CD4-positive, alpha-beta T cell treated with Interleukin-4 for 4 hours (primary cell): ENCODE data around the gene DCAKD.

Source experiments
- DNase-seq: peaks from one replicate; pipeline ENCODE4 v3.0.0-alpha.2; 2020

Gene DCAKD

DNA sequence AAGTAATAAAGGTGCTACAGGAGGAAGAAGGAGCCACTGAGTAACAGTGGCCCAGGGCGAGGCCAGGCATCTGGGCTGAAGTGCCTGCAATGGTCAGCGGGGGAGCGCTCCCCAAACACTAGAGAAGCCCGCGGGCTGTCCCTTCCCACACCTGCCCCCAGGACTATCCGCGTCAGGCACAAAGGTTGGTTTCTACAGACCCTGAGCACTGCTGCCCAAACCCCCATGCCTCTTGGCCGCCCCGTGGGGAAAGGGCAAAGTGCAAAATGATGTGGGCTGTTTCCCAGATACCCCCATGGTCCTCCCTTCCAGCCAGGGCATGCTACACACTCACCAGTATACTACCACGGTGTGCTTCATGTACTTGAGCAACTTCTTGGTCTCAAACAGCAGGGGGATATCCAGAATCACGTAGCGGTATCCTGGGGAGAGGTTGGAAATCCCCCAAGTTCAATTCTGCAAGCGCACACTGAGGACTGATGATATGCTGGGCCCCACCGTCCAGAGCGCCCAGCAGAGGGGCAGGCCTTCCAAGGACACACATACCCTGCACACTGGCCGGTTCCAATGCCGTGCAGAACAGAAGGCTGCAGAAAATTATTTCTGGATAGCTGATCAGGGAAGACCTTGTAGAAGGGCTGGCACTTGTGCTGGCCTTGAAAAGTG is 21.5 kb downstream of the DCAKD start:
- no peak for DNase-seq

DNA sequence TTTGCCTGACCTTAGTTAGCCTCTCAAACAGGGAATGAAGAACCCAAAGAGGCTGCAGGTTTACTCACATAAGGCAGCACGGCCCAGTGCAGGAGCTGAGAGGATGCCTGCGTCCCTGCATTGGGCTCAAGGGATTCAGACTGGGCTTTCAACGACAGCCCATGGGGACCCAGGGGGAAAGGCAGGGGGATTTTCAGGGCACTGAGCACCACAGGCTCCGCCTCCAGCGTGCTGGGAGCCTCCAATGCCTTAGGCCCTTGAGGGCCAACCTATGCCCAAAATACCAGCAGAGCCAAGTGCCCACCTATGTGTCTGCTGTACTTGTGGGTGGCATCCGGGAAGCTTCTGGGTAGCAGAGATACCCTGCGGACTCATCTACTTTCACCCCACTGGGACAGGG is 22.3 kb downstream of the DCAKD start:
- DNase-seq: no peak

GRCh38 chr17:45022655-45023339 is 28.6 kb downstream of the DCAKD start:
- no peak for DNase-seq

- no peak for DNase-seq
Observed at GRCh38 chr17:45022288-45022648, 29.2 kb downstream of the DCAKD start.

DNA sequence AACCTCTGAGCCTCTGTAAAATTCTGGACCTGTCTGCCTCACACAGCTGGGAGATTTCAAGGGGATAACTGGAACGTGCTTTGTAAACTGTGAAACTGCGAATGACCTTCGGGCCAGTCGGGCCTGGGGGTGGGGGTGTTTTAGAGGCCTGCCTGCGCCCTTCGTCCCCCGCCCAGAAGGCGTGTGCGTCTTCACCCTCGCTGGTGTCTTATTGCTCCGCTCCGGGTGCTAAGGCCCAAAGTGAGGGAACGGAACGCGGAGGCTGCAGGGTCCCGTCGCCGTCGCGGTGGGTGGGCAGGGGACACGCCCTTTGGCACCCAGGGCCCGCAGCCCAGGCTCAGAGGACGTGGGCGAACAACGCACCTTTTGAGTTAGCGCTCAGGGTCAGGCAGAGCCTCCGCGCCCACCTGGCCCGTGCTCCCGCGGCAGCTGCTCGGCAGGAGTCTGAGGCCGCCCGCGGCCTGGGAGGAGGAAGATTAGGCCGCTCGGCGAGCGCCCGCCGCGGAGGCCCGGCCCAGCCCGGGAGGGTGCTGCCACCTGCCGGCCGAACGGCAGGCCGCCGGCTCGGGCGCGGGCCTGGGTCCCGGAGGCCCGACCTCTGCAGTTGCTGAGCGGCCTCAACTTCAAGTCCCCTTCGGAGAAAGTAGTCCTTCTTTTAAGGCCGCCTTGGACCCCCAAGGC is 29.7 kb downstream of the DCAKD start:
- peak; percentile 34 for DNase-seq

- no peak for DNase-seq
Observed at GRCh38 chr17:45020354-45021138, 30.9 kb downstream of the DCAKD start.

DNA sequence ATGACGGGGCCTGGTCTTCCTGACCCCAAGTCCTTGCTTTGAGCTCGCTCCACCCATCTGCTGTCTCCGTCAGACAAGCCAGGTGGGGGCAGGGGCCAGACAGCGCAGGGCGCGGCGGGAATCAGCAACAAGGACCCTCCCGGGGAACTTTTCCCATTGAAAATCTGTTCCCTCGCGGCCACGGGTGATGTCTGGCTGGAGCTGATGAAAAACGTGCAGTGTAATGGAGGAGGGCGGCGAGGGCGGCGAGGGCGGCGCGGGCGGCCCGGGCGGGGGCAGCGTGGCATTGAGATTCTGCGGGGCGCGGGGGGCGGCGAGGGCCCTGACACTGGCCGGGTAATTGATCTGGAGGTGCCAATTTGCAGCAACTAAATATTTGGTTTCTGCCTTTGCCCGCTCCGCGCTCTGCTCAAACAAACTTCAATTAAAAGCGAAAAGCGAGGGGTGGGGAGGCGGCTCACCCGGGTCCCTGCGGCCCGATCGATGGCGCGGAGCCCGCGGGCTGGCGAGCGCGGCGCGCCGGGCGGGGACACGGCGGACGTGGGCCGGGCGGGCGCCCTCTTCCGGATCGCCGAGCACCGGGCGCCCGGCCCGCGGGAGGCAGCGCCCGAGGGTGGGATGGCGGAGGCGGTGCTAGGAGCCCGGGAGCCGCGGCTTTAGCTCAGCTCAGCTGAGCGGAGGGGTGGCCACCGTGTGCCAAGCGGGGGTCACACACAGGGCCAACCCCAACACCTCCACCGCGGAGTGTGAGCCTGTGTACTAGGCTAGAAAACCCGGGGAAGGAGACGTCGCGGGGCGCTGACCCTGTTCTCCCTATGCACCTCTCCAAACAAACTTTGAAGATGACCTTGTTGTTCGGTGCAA is 32.4 kb downstream of the DCAKD start:
- peak; percentile 10 for DNase-seq

DNA sequence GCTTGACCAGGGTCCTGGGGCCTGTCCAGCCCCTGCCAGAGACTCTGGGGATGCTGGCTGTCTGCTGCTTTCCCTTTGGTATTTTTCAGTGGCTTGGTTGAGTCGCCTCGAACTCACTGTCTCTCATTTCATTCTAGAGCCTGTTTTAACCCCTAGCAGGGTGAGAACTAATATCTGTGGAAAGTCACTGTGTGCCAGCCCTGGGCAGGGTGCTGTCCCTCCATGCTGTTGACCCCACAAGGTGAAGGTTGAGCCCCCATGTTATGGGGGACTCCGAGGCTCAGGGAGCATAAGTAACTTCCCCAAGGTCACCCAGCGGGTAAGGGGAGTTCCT is 33.0 kb downstream of the DCAKD start:
- no peak for DNase-seq

- no peak for DNase-seq
Observed at GRCh38 chr17:45016823-45017222, 34.6 kb downstream of the DCAKD start.

DNA sequence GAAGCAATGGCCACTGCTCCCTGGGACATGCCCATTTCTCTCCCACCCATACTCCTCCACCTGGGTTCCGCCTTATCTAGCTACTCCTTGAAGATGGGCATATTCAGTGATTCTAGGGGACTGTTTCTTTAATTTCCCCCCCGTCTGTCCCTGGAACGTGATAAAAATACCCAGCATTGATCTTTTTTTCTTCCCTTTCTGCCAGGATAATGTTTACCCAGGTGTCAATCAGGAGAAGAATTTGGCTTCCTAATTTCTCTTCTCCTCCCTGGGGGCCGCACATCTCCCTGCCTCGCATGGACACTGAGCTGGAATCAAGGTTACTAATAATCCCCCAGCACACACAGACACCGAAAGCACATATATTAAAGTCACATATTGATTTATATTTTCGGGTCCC is 35.2 kb downstream of the DCAKD start:
- no peak for DNase-seq

GRCh38 chr17:45013021-45013997 is 38.1 kb downstream of the DCAKD start:
- no peak for DNase-seq

DNA sequence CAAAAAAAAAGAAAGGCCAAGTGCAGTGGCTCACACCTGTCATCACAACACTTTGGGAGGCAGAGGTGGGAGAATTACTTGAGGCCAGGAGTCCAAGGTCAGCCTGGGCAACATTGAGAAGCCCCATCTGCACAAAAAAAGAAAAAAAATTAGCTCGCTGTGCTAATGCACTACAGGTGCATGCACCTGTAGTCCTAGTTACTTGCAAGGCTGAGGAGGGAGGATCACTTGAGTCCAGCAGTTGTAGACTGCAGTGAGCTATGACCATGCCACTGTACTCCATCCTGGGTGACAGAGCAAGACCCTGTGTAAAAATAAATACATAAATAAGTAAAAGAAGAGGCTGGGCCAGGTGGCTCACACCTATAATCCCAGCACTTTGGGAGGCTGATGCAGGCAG is 39.7 kb downstream of the DCAKD start:
- DNase-seq: no peak

GRCh38 chr17:45009676-45010467 is 41.6 kb downstream of the DCAKD start:
- DNase-seq: no peak

- no peak for DNase-seq
Observed at GRCh38 chr17:45008216-45008615, 43.2 kb downstream of the DCAKD start.

- no peak for DNase-seq
Observed at GRCh38 chr17:45006927-45007461, 44.4 kb downstream of the DCAKD start.

GRCh38 chr17:45005700-45006099 is 45.7 kb downstream of the DCAKD start:
- DNase-seq: no peak

DNA sequence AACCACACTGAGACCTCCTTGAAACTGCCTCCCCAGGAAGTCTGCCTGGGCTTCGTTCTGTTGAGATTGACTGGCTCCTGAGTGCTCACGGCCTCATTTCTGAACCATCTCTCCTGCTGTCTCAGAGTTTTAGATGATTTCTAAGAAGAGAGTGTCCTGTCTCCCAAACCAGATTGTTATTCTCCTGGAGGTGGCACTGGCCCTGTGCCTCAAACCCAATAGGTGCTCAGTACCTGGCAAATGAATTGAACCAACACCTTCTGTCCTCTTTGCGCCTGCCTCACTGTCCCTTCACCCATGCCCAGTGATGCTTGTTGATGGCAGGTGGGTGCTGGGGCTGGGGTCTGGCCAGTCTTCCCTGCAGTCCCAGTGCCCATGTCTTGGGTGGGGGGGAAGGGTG is 47.0 kb downstream of the DCAKD start:
- no peak for DNase-seq

DNA sequence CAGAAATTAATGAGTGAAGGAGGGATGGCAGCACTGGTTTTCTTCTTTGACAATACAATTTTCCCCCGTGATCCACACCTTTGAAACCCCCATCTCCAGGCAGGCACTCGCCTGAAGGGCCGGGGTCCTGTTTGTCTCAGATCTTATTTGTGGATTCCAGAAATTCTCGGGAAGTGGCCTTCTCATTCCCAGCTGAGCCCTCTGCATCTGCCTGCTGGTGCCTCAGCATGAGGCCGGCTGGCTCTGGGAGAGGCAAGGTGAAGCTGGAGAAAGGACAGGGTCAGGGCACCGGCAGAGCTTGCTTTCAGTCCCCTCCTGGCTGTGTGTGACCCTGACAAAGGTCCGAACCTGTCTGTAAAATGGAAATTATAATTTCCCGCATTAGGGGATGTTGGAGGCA is 47.6 kb downstream of the DCAKD start:
- DNase-seq: no peak

DNA sequence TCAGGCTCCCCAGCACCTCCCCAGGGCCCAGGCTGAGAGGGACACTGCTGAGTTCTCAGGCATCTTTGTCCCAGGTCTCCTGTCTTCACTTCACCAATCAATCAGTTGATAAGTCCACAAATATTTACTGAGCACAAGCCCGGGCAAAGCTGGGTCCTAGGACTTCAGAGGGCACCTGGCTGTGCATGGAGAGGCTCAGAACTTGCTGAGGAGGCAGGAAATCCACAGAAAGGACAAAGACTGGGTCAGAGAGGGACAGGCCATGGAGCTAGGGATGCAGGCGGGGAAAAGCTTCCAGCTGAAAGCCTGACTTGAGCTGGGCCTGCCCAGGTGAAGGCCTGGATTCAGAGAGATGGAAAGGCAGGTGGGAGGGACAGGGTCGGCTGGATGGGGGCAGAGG is 50.1 kb downstream of the DCAKD start:
- DNase-seq: no peak

GRCh38 chr17:44999433-44999832 is 52.0 kb downstream of the DCAKD start:
- DNase-seq: no peak
